Iris pigment epithelial cell (primary cell): ENCODE measurements around the gene KLKB1.

Experiments used
- DNase-seq: peaks from one replicate; pipeline ENCODE4 v3.0.0-alpha.2; 2011; ENCODE audit warnings: low read depth

KLKB1 gene

DNA sequence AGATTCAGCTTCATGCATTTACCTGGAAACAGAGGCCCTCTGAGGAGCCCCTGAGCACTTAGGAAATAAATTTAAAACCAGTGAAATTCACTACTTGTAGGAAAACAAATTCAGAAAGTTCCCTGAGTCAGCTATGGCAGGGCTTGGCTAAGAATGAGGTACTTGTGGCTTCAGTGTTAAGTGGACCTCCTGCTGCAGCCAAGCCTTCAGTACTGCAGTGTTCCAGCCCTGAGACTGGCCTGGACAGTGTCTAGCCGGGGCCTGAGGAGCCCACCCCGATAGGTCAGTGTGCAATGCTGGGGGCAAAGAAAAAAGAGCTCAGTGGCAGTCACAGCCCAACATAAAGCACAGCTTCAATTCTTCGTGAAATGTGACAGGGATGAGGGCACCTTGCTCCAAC, 80.6 kb downstream of the KLKB1 start:
- no peak for DNase-seq
